ENCODE measurements around the gene MSTO1. TPM values are rescaled to one million over a fixed set of nuclear protein-coding genes. Genes with fewer than 3 reads are reported as not detected.
"Not testable (repeated sequence)": the region's sequence is repeated elsewhere in the genome, so short reads cannot be mapped to it uniquely, and the experiment has no call there.

Gene MSTO1
- total RNA-seq, 1 experiment from 2014 or later, result 80.5 TPM

DNA sequence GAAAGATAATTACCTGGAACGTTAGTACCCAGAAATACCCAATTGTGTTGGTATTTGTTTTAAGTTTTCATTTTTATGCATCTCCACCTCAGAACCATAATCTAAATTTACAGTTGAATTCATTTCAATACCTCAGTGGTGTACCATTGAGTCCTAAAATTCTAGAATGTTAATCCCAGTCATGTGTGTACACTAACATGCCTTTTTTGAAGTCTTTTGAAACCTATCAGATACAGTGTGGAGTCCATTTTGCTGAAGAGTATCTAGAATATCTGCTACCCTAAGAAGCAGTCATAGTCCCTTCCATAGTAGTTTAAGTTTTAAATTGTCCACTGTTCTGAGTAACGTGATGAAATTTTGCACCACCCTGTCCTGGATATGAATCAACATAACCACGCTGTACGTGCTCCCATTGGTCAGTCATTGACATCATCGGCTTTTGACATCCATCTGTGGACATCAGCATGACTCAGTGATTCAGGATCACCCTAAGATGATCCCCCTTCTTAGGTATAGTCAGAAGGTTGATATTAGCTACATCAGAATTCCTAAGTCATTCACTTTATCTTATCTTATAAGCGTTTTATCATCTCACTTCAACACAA, 39.9 kb upstream of the MSTO1 start:
- ChIA-PET CTCF (no interaction called here), POLR2A (ENCODE audit: low non-redundant PET) (no interaction called here)
- Histone ChIP-seq H3K9me3 (ENCODE audit: low read depth, low read length, poor library complexity, severe bottlenecking) (no peaks in the 10 kb centered on the region), H3K27ac (ENCODE audit: low read depth, low read length, poor library complexity, severe bottlenecking) (no peak overlapping the region), H3K4me3 (ENCODE audit: low read depth, low read length, poor library complexity, severe bottlenecking) (no peak overlapping the region), H3K4me1 (ENCODE audit: insufficient read depth, low read length, poor library complexity, severe bottlenecking) (no peaks in the 10 kb centered on the region), H3K36me3 (ENCODE audit: insufficient read depth, low read length, poor library complexity, severe bottlenecking) (no peaks in the 10 kb centered on the region), H3K27me3 (replicated peaks; ENCODE audit: insufficient read depth, low read depth, low read length, poor library complexity) (no peaks in the 10 kb centered on the region)
- DNase-seq (ENCODE audit: low spot score), result no peak
- intact Hi-C loops (cut with micrococcal nuclease; ENCODE audit: unreplicated experiment), result loop anchor here (10.0 kb wide), 1 partner anchor 245 kb away; the partner anchor contains the start of gene RUSC1
- TF ChIP-seq CTCF (conservative IDR thresholded peaks at IDR 0.05; ENCODE audit: low read depth, low read length) (no peak), EZH2 (IDR thresholded peaks at IDR 0.05; ENCODE audit: borderline replicate concordance, low read depth, low read length, poor library complexity, severe bottlenecking) (no peak)
- no TSS peak for BruUV-seq (replicated peaks)

DNA sequence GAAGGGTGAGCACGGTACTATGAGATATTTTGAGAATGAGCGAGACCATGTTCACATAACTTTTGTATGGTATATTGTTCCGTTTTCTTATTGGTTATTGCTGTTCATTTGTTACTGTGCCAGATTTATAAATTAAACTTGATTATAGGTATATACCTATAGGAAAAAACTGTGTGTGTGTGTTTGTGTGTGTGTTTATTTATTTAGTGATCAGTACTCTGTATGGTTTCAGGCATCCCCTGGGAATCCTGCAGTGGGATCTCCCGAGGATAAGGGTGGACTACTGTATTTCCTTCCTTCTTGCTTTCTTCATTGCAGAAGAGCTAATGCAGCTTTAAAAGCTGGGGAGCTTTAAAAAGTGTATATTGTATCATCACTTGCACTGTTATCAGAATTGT, 39.4 kb upstream of the MSTO1 start:
- TF ChIP-seq CTCF (conservative IDR thresholded peaks at IDR 0.05; ENCODE audit: low read depth, low read length) (no peak), EZH2 (IDR thresholded peaks at IDR 0.05; ENCODE audit: borderline replicate concordance, low read depth, low read length, poor library complexity, severe bottlenecking) (no peak)
- Histone ChIP-seq H3K4me1 (ENCODE audit: insufficient read depth, low read length, poor library complexity, severe bottlenecking) (no peaks in the 10 kb centered on the region), H3K27ac (ENCODE audit: low read depth, low read length, poor library complexity, severe bottlenecking) (no peak overlapping the region), H3K4me3 (ENCODE audit: low read depth, low read length, poor library complexity, severe bottlenecking) (no peak overlapping the region), H3K9me3 (ENCODE audit: low read depth, low read length, poor library complexity, severe bottlenecking) (no peaks in the 10 kb centered on the region), H3K36me3 (ENCODE audit: insufficient read depth, low read length, poor library complexity, severe bottlenecking) (no peaks in the 10 kb centered on the region), H3K27me3 (replicated peaks; ENCODE audit: insufficient read depth, low read depth, low read length, poor library complexity) (no peaks in the 10 kb centered on the region)
- CTCF ChIA-PET, result no interaction called here
- POLR2A ChIA-PET (ENCODE audit: low non-redundant PET), result no interaction called here
- no TSS peak for BruUV-seq (replicated peaks)
- intact Hi-C loops (cut with micrococcal nuclease; ENCODE audit: unreplicated experiment), result no loop called here
- no peak for DNase-seq (ENCODE audit: low spot score)

DNA sequence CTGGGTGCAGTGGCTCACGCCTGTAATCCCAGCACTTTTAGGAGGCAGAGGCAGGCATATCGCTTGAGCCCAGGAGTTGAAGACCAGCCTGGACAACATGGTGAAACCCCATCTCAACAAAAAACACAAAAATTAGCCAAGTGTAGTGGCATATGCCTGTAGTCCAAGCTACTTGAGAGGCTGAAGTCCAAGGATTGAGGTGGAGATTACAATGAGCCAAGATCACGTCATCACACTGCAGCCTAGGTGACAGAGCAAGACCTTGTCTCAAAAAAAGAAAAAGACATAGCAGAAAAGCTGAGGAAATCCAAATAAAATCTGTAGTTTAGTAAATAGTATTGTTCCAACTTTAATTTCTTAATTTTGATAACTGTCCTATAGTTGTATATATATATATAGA, 35.9 kb upstream of the MSTO1 start:
- intact Hi-C loops (cut with micrococcal nuclease; ENCODE audit: unreplicated experiment), result no loop called here
- Histone ChIP-seq H3K27ac (ENCODE audit: low read depth, low read length, poor library complexity, severe bottlenecking) (no peak overlapping the region), H3K27me3 (replicated peaks; ENCODE audit: insufficient read depth, low read depth, low read length, poor library complexity) (no peaks in the 10 kb centered on the region), H3K36me3 (ENCODE audit: insufficient read depth, low read length, poor library complexity, severe bottlenecking) (no peaks in the 10 kb centered on the region), H3K4me3 (ENCODE audit: low read depth, low read length, poor library complexity, severe bottlenecking) (no peak overlapping the region), H3K9me3 (ENCODE audit: low read depth, low read length, poor library complexity, severe bottlenecking) (no peaks in the 10 kb centered on the region), H3K4me1 (ENCODE audit: insufficient read depth, low read length, poor library complexity, severe bottlenecking) (no peaks in the 10 kb centered on the region)
- BruUV-seq (replicated peaks), result no TSS peak
- ChIA-PET CTCF (interaction anchor here (0.6 kb wide), 1 partner anchor 10 kb away, joined by 3 read pairs; no protein-coding TSS in a partner anchor), POLR2A (ENCODE audit: low non-redundant PET) (interaction anchor here (0.6 kb wide), 1 partner anchor 31 kb away, joined by 3 read pairs; no protein-coding TSS in a partner anchor)
- TF ChIP-seq EZH2 (IDR thresholded peaks at IDR 0.05; ENCODE audit: borderline replicate concordance, low read depth, low read length, poor library complexity, severe bottlenecking) (no peak), CTCF (conservative IDR thresholded peaks at IDR 0.05; ENCODE audit: low read depth, low read length) (no peak)
- DNase-seq (ENCODE audit: low spot score), result no peak

- H3K36me3 ChIP-seq (ENCODE audit: insufficient read depth, low read length, poor library complexity, severe bottlenecking); POLR2A ChIA-PET (ENCODE audit: low non-redundant PET); H3K27me3 ChIP-seq (replicated peaks; ENCODE audit: insufficient read depth, low read depth, low read length, poor library complexity); intact Hi-C loops (cut with micrococcal nuclease; ENCODE audit: unreplicated experiment); BruUV-seq (replicated peaks); H3K9me3 ChIP-seq (ENCODE audit: low read depth, low read length, poor library complexity, severe bottlenecking); H3K4me3 ChIP-seq (ENCODE audit: low read depth, low read length, poor library complexity, severe bottlenecking); DNase-seq (ENCODE audit: low spot score); H3K4me1 ChIP-seq (ENCODE audit: insufficient read depth, low read length, poor library complexity, severe bottlenecking); H3K27ac ChIP-seq (ENCODE audit: low read depth, low read length, poor library complexity, severe bottlenecking); CTCF ChIA-PET: not testable (repeated sequence)
Measured at GRCh38 chr1:155575608-155576007, 34.4 kb upstream of the MSTO1 start.

DNA sequence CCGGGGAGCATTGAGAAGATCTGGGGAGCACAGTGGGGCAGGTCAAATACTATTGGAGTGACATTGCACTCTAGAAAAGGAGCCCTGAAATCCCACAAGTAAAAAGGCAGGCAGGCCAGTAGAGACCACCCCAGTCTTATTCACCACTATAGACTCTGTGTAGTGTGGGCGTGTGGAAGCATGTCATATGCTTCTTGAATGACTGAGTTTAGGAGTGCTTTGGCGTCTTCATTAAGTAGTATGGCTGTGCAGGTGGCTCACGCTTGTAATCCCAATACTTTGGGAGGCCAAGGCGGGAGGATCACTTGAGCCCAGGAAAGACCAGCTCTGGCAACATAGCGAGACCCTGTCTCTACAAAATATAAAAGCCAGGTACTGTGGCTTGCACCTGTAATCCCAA, 26.2 kb upstream of the MSTO1 start:
- H3K27ac ChIP-seq (ENCODE audit: low read depth, low read length, poor library complexity, severe bottlenecking); POLR2A ChIA-PET (ENCODE audit: low non-redundant PET); intact Hi-C loops (cut with micrococcal nuclease; ENCODE audit: unreplicated experiment); H3K27me3 ChIP-seq (replicated peaks; ENCODE audit: insufficient read depth, low read depth, low read length, poor library complexity); DNase-seq (ENCODE audit: low spot score); H3K4me1 ChIP-seq (ENCODE audit: insufficient read depth, low read length, poor library complexity, severe bottlenecking); H3K4me3 ChIP-seq (ENCODE audit: low read depth, low read length, poor library complexity, severe bottlenecking); BruUV-seq (replicated peaks); H3K9me3 ChIP-seq (ENCODE audit: low read depth, low read length, poor library complexity, severe bottlenecking); H3K36me3 ChIP-seq (ENCODE audit: insufficient read depth, low read length, poor library complexity, severe bottlenecking): not testable (repeated sequence)
- CTCF ChIA-PET, result interaction anchor here (0.7 kb wide), 2 partner anchors 10 to 145 kb away, joined by 3 read pairs; no protein-coding TSS in a partner anchor
